Measurements from ENCODE around the gene CD177.
"Not testable (repeated sequence)": the region's sequence is repeated elsewhere in the genome, so short reads cannot be mapped to it uniquely, and the experiment has no call there.

GRCh38 chr19:43383759-43384158, 30.3 kb downstream of the CD177 start:
- TF ChIP-seq, protein P1, sequence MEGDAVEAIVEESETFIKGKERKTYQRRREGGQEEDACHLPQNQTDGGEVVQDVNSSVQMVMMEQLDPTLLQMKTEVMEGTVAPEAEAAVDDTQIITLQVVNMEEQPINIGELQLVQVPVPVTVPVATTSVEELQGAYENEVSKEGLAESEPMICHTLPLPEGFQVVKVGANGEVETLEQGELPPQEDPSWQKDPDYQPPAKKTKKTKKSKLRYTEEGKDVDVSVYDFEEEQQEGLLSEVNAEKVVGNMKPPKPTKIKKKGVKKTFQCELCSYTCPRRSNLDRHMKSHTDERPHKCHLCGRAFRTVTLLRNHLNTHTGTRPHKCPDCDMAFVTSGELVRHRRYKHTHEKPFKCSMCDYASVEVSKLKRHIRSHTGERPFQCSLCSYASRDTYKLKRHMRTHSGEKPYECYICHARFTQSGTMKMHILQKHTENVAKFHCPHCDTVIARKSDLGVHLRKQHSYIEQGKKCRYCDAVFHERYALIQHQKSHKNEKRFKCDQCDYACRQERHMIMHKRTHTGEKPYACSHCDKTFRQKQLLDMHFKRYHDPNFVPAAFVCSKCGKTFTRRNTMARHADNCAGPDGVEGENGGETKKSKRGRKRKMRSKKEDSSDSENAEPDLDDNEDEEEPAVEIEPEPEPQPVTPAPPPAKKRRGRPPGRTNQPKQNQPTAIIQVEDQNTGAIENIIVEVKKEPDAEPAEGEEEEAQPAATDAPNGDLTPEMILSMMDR (conservative IDR thresholded peaks at IDR 0.05; ENCODE audit: low read depth, low read length) = not testable (repeated sequence)
- not testable (repeated sequence) for TF ChIP-seq EZH2 (IDR thresholded peaks at IDR 0.05; ENCODE audit: borderline replicate concordance, low read depth, low read length, poor library complexity, severe bottlenecking)
